ENCODE results near the gene LARGE1. TPM values are rescaled to one million over a fixed set of nuclear protein-coding genes. Genes with fewer than 3 reads are reported as not detected.

LARGE1 gene
- total RNA-seq, 1 experiment from 2014 or later, result 5.8 TPM

- intact Hi-C loops (cut with micrococcal nuclease; ENCODE audit: unreplicated experiment), result loop anchor here (2.0 kb wide), 1 partner anchor 183 kb away; no protein-coding TSS in a partner anchor
- Mint-ChIP-seq H3K4me3 (ENCODE audit: unreplicated experiment) (peak overlapping the region; percentile 86), H3K4me1 (ENCODE audit: low read depth, unreplicated experiment) (peaks cover 6% of the 10 kb centered on the region), H3K9me3 (ENCODE audit: unreplicated experiment) (no peaks in the 10 kb centered on the region), H3K27me3 (ENCODE audit: insufficient read depth, unreplicated experiment) (peaks cover 29% of the 10 kb centered on the region), H3K27ac (ENCODE audit: unreplicated experiment) (no peak overlapping the region), H3K36me3 (ENCODE audit: insufficient read depth, unreplicated experiment) (no peaks in the 10 kb centered on the region)
- POLR2A ChIA-PET, result interaction anchor here (0.7 kb wide), 1 partner anchor 421 kb away, joined by 3 read pairs; no protein-coding TSS in a partner anchor
- TF ChIP-seq, protein P1, sequence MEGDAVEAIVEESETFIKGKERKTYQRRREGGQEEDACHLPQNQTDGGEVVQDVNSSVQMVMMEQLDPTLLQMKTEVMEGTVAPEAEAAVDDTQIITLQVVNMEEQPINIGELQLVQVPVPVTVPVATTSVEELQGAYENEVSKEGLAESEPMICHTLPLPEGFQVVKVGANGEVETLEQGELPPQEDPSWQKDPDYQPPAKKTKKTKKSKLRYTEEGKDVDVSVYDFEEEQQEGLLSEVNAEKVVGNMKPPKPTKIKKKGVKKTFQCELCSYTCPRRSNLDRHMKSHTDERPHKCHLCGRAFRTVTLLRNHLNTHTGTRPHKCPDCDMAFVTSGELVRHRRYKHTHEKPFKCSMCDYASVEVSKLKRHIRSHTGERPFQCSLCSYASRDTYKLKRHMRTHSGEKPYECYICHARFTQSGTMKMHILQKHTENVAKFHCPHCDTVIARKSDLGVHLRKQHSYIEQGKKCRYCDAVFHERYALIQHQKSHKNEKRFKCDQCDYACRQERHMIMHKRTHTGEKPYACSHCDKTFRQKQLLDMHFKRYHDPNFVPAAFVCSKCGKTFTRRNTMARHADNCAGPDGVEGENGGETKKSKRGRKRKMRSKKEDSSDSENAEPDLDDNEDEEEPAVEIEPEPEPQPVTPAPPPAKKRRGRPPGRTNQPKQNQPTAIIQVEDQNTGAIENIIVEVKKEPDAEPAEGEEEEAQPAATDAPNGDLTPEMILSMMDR (IDR thresholded peaks at IDR 0.05; ENCODE audit: insufficient read depth in 1 of 2, low read depth in 1 of 2, low read length in 1 of 2, severe bottlenecking in 1 of 2, unreplicated experiment in 1 of 2), result no peak
- DNase-seq, result peak; percentile 60 to 61
- no peaks in the 10 kb centered on the region for H3K36me3 ChIP-seq (ENCODE audit: control insufficient read depth, insufficient read depth, low read length)
- H3K9me3 ChIP-seq, result no peaks in the 10 kb centered on the region
- H3K4me1 ChIP-seq, result no peaks in the 10 kb centered on the region; the same call in 1 of the 2 replicates
- peak overlapping the region; percentile 65 for H3K4me3 ChIP-seq (ENCODE audit: low read depth, low read length)
- peaks cover 2% of the 10 kb centered on the region; the same call in 1 of the 2 replicates for H3K27me3 ChIP-seq (replicated peaks; ENCODE audit: control insufficient read depth, insufficient read depth, low read length)
- CTCF ChIA-PET, result interaction anchor here (1.6 to 2.1 kb wide), 2 partner anchors 190 to 619 kb away, joined by 3 to 6 read pairs; no protein-coding TSS in a partner anchor
- BruUV-seq (replicated peaks), result no TSS peak
These were observed 1.5 kb upstream of the LARGE1 start for GRCh38 chr22:33921525-33922348.

GRCh38 chr22:33920927-33921524 is 750 bp upstream of the LARGE1 start:
- Histone ChIP-seq H3K4me3 (ENCODE audit: low read depth, low read length) (peak overlapping the region; percentile 65), H3K27me3 (replicated peaks; ENCODE audit: control insufficient read depth, insufficient read depth, low read length) (peaks cover 2% of the 10 kb centered on the region; the same call in 1 of the 2 replicates), H3K36me3 (ENCODE audit: control insufficient read depth, insufficient read depth, low read length) (no peaks in the 10 kb centered on the region), H3K4me1 (no peaks in the 10 kb centered on the region; the same call in 1 of the 2 replicates), H3K9me3 (no peaks in the 10 kb centered on the region)
- peak; percentile 94 to 97 for DNase-seq
- BruUV-seq (replicated peaks), result no TSS peak
- peaks cover 29% of the 10 kb centered on the region for H3K27me3 Mint-ChIP-seq (ENCODE audit: insufficient read depth, unreplicated experiment)
- CTCF ChIA-PET, result interaction anchor here (1.6 kb wide), 1 partner anchor 618 kb away, joined by 3 read pairs; no protein-coding TSS in a partner anchor
- peaks cover 6% of the 10 kb centered on the region for H3K4me1 Mint-ChIP-seq (ENCODE audit: low read depth, unreplicated experiment)
- POLR2A ChIA-PET, result interaction anchor here (0.7 kb wide), 1 partner anchor 422 kb away, joined by 3 read pairs; no protein-coding TSS in a partner anchor
- TF ChIP-seq, protein P1 (IDR thresholded peaks at IDR 0.05; ENCODE audit: insufficient read depth in 1 of 2, low read depth in 1 of 2, low read length in 1 of 2, severe bottlenecking in 1 of 2, unreplicated experiment in 1 of 2), result no peak
- peak overlapping the region; percentile 86 for H3K4me3 Mint-ChIP-seq (ENCODE audit: unreplicated experiment)
- H3K27ac Mint-ChIP-seq (ENCODE audit: unreplicated experiment), result no peak overlapping the region
- intact Hi-C loops (cut with micrococcal nuclease; ENCODE audit: unreplicated experiment), result no loop called here
- H3K36me3 Mint-ChIP-seq (ENCODE audit: insufficient read depth, unreplicated experiment), result no peaks in the 10 kb centered on the region
- H3K9me3 Mint-ChIP-seq (ENCODE audit: unreplicated experiment), result no peaks in the 10 kb centered on the region
